Neural cell (in vitro differentiated cells): ENCODE data around the gene CRY2. TPM values are rescaled to one million over a fixed set of nuclear protein-coding genes. Genes with fewer than 3 reads are reported as not detected.

Experiments
- H2AFZ ChIP-seq: fragments of 200-600, 300-800 bp; sonication (generic), shearing (Covaris generic); 2 replicates; pipeline ENCODE4 v1.6.0; 2014; ENCODE audit warnings: low read depth, mild to moderate bottlenecking, antibody characterized with exemption, low read length, moderate library complexity
- H3F3A ChIP-seq: fragments of 200-600 bp; shearing (Covaris generic); 2 replicates; pipeline ENCODE4 v1.6.1; 2016; ENCODE audit warnings: mild to moderate bottlenecking, moderate library complexity, mixed read lengths, antibody characterized with exemption, low read length; ENCODE audit not compliant: insufficient read depth, poor library complexity, severe bottlenecking
- H3K27ac ChIP-seq: fragments of 200-600, 300-800 bp; sonication (generic), shearing (Covaris generic); 2 replicates; pipeline ENCODE4 v1.5.1; 2014; ENCODE audit warnings: mild to moderate bottlenecking, low read length, moderate library complexity
- H3K27me3 ChIP-seq: fragments of 300-800, 200-600 bp; sonication (generic), shearing (Covaris generic); 2 replicates; pipeline ENCODE4 v1.6.0; 2014; ENCODE audit warnings: mild to moderate bottlenecking, low read depth, low read length, moderate library complexity; ENCODE audit not compliant: insufficient read depth
- H3K36me3 ChIP-seq: fragments of 300-800, 200-600 bp; sonication (generic), shearing (Covaris generic); 2 replicates; pipeline ENCODE4 v1.5.1; 2014; ENCODE audit warnings: mild to moderate bottlenecking, antibody characterized with exemption, low read length, moderate library complexity; ENCODE audit not compliant: insufficient read depth
- H3K4me2 ChIP-seq: fragments of 300-800, 200-600 bp; sonication (generic), shearing (Covaris generic); 2 replicates; pipeline ENCODE4 v1.6.0; 2014; ENCODE audit warnings: mild to moderate bottlenecking, low read length
- H3K4me3 ChIP-seq: fragments of 300-800, 200-600 bp; sonication (generic), shearing (Covaris generic); 2 replicates; pipeline ENCODE4 v1.5.1; 2014; ENCODE audit warnings: mild to moderate bottlenecking, low read length, moderate library complexity
- H3K79me2 ChIP-seq: fragments of 200-600 bp; shearing (Covaris generic); replicated peaks from 2 replicates; pipeline ENCODE4 v1.6.0; 2014; ENCODE audit warnings: mild to moderate bottlenecking, low read length, moderate library complexity; ENCODE audit not compliant: insufficient read depth
- H3K9ac ChIP-seq: fragments of 300-800, 200-600 bp; sonication (generic), shearing (Covaris generic); 2 replicates; pipeline ENCODE4 v1.6.1; 2016; ENCODE audit warnings: mild to moderate bottlenecking, low read length, mixed read lengths
- H3K9me2 ChIP-seq: fragments of 200-600 bp; shearing (Covaris generic); 2 replicates; pipeline ENCODE4 v1.6.1; 2016; ENCODE audit warnings: mild to moderate bottlenecking, low read length, mixed read lengths; ENCODE audit not compliant: insufficient read depth
- H3K9me3 ChIP-seq: fragments of 200-600, 300-800 bp; sonication (generic), shearing (Covaris generic); 2 replicates; pipeline ENCODE4 v1.6.1; 2016; ENCODE audit warnings: mild to moderate bottlenecking, mixed run types, low read length, moderate library complexity, mixed read lengths
- H4K20me1 ChIP-seq: fragments of 200-600 bp; shearing (Covaris generic); 2 replicates; pipeline ENCODE4 v1.6.1; 2016; ENCODE audit warnings: mild to moderate bottlenecking, mixed run types; ENCODE audit not compliant: insufficient read depth
- CTCF ChIP-seq: fragments of 450-650 bp; IDR thresholded peaks from 2 replicates; pipeline ENCODE4 v1.5.1; 2014; ENCODE audit warnings: antibody characterized with exemption, mild to moderate bottlenecking, moderate library complexity; ENCODE audit not compliant: poor library complexity, severe bottlenecking
- EP300 ChIP-seq: fragments of 450-650 bp; conservative IDR thresholded peaks from 2 replicates; pipeline ENCODE4 v1.6.1; 2014; ENCODE audit warnings: antibody characterized with exemption, mild to moderate bottlenecking, moderate library complexity; ENCODE audit not compliant: poor library complexity, severe bottlenecking
- EZH2 ChIP-seq: fragments of 200-600, 300-800 bp; shearing (Covaris generic), sonication (generic); IDR thresholded peaks from 2 replicates; pipeline ENCODE4 v1.6.1; 2014; ENCODE audit warnings: antibody characterized with exemption, low read length, borderline replicate concordance, mild to moderate bottlenecking; ENCODE audit not compliant: insufficient read depth, poor library complexity, severe bottlenecking
- MXI1 ChIP-seq: fragments of 450-650 bp; conservative IDR thresholded peaks from 2 replicates; pipeline ENCODE4 v1.6.1; 2014; ENCODE audit warnings: antibody characterized with exemption, mild to moderate bottlenecking; ENCODE audit not compliant: poor library complexity, severe bottlenecking
- POLR2AphosphoS5 ChIP-seq: IDR thresholded peaks from 2 replicates; pipeline ENCODE4 v1.6.1; 2012
- RAD21 ChIP-seq: fragments of 450-650 bp; conservative IDR thresholded peaks from 2 replicates; pipeline ENCODE4 v1.6.1; 2014; ENCODE audit warnings: antibody characterized with exemption, mild to moderate bottlenecking, moderate library complexity
- REST ChIP-seq: IDR thresholded peaks from 2 replicates; pipeline ENCODE4 v1.6.1; 2012; ENCODE audit warnings: borderline replicate concordance
- SMC3 ChIP-seq: fragments of 450-650 bp; conservative IDR thresholded peaks from 2 replicates; pipeline ENCODE4 v1.6.1; 2014; ENCODE audit warnings: antibody characterized with exemption, mild to moderate bottlenecking, moderate library complexity; ENCODE audit not compliant: poor library complexity
- TAF1 ChIP-seq: IDR thresholded peaks from 2 replicates; pipeline ENCODE4 v1.6.1; 2012; ENCODE audit warnings: low read depth
- polyA plus RNA-seq: library from polyadenylated mRNA; depleted of rRNA; stranded (reverse); fragments of >200 nt; gene quantifications from 2 replicates; pipeline ENCODE4 v1.2.3, GENCODE V29; 2014

CRY2 gene
- polyA plus RNA-seq, 1 donor from 2014 or later, result 27.8 TPM

- H3K36me3 ChIP-seq, result no peaks in the 10 kb centered on the region
- no peaks in the 10 kb centered on the region for H3F3A ChIP-seq
- peaks cover 17% of the 10 kb centered on the region for H3K27me3 ChIP-seq
- H3K4me2 ChIP-seq, result peak overlapping the region; percentile 98
- no peak for TF ChIP-seq TAF1
- no peak for TF ChIP-seq SMC3
- no peak for TF ChIP-seq CTCF
- no peak for TF ChIP-seq RAD21
- no peak for TF ChIP-seq EP300
- no peak for TF ChIP-seq REST
- TF ChIP-seq POLR2AphosphoS5, result no peak
- no peak overlapping the region for H2AFZ ChIP-seq
- H3K4me3 ChIP-seq, result peak overlapping the region; percentile 83
- H3K9me2 ChIP-seq, result no peaks in the 10 kb centered on the region
- no peaks in the 10 kb centered on the region for H3K9me3 ChIP-seq
- peaks cover 47% of the 10 kb centered on the region for H3K79me2 ChIP-seq
- no peaks in the 10 kb centered on the region for H4K20me1 ChIP-seq
- peak overlapping the region; percentile 87 for H3K9ac ChIP-seq
- no peak overlapping the region for H3K27ac ChIP-seq
Measured at GRCh38 chr11:45848654-45849081, 1.4 kb downstream of the CRY2 start.

- Histone ChIP-seq H4K20me1 (no peaks in the 10 kb centered on the region), H3K9me2 (no peaks in the 10 kb centered on the region), H3K27me3 (peaks cover 10% of the 10 kb centered on the region), H3K36me3 (no peaks in the 10 kb centered on the region), H3K4me3 (no peak overlapping the region), H3K9ac (no peak overlapping the region), H3F3A (no peaks in the 10 kb centered on the region), H3K27ac (no peak overlapping the region), H3K9me3 (no peaks in the 10 kb centered on the region), H3K79me2 (peaks cover 47% of the 10 kb centered on the region), H2AFZ (no peak overlapping the region), H3K4me2 (no peak overlapping the region)
- no peak for TF ChIP-seq EZH2
- TF ChIP-seq EP300, result no peak
- TF ChIP-seq MXI1, result no peak
- no peak for TF ChIP-seq REST
- TF ChIP-seq TAF1, result no peak
- no peak for TF ChIP-seq CTCF
- TF ChIP-seq RAD21, result no peak
- TF ChIP-seq SMC3, result no peak
- no peak for TF ChIP-seq POLR2AphosphoS5
Measured at GRCh38 chr11:45850446-45850845, 3.2 kb downstream of the CRY2 start.
